HG02623 (cell line): ENCODE data around the gene PACRG.

ENCODE experiments used
- ATAC-seq: cut with Tn5 transposase; IDR thresholded peaks from one replicate; pipeline ENCODE4 v1.9.1; 2021; ENCODE audit warnings: moderate library complexity; ENCODE audit not compliant: unreplicated experiment

Gene PACRG

GRCh38 chr6:163126741-163127140 is 399.0 kb downstream of the PACRG start:
- no peak for ATAC-seq

- no peak for ATAC-seq
Observed at GRCh38 chr6:163127587-163127986, 399.8 kb downstream of the PACRG start.

GRCh38 chr6:163128324-163128723 is 400.6 kb downstream of the PACRG start:
- ATAC-seq, result no peak

GRCh38 chr6:163132050-163132750 is 404.4 kb downstream of the PACRG start:
- ATAC-seq, result no peak

- no peak for ATAC-seq
Observed at GRCh38 chr6:163133017-163133416, 405.2 kb downstream of the PACRG start.

GRCh38 chr6:163133691-163134090 is 405.9 kb downstream of the PACRG start:
- no peak for ATAC-seq

GRCh38 chr6:163136681-163137397 is 409.1 kb downstream of the PACRG start:
- no peak for ATAC-seq

- no peak for ATAC-seq
Observed at GRCh38 chr6:163137398-163137881, 409.7 kb downstream of the PACRG start.

- ATAC-seq, result no peak
Observed at GRCh38 chr6:163146036-163146435, 418.3 kb downstream of the PACRG start.

GRCh38 chr6:163147994-163148393 is 420.2 kb downstream of the PACRG start:
- no peak for ATAC-seq

GRCh38 chr6:163148451-163149278 is 420.9 kb downstream of the PACRG start:
- ATAC-seq, result no peak

- ATAC-seq, result no peak
Observed at GRCh38 chr6:163149279-163149848, 421.6 kb downstream of the PACRG start.

GRCh38 chr6:163151212-163151611 is 423.4 kb downstream of the PACRG start:
- no peak for ATAC-seq

GRCh38 chr6:163152701-163153100 is 424.9 kb downstream of the PACRG start:
- no peak for ATAC-seq

GRCh38 chr6:163159110-163159509 is 431.3 kb downstream of the PACRG start:
- no peak for ATAC-seq

GRCh38 chr6:163159689-163160088 is 431.9 kb downstream of the PACRG start:
- ATAC-seq, result no peak

GRCh38 chr6:163162007-163162873 is 434.5 kb downstream of the PACRG start:
- ATAC-seq, result no peak

GRCh38 chr6:163162874-163163213 is 435.1 kb downstream of the PACRG start:
- no peak for ATAC-seq

GRCh38 chr6:163164175-163164900 is 436.6 kb downstream of the PACRG start:
- no peak for ATAC-seq
